Embryonic facial prominence (tissue), 1 donor: ENCODE measurements around the gene CATSPERZ.
"Not testable (repeated sequence)": the region's sequence is repeated elsewhere in the genome, so short reads cannot be mapped to it uniquely, and the experiment has no call there.

Experiments used
- DNase-seq: peaks from one replicate; pipeline ENCODE4 v3.0.0-alpha.2; 2016; ENCODE audit errors: extremely low spot score

CATSPERZ gene

DNA sequence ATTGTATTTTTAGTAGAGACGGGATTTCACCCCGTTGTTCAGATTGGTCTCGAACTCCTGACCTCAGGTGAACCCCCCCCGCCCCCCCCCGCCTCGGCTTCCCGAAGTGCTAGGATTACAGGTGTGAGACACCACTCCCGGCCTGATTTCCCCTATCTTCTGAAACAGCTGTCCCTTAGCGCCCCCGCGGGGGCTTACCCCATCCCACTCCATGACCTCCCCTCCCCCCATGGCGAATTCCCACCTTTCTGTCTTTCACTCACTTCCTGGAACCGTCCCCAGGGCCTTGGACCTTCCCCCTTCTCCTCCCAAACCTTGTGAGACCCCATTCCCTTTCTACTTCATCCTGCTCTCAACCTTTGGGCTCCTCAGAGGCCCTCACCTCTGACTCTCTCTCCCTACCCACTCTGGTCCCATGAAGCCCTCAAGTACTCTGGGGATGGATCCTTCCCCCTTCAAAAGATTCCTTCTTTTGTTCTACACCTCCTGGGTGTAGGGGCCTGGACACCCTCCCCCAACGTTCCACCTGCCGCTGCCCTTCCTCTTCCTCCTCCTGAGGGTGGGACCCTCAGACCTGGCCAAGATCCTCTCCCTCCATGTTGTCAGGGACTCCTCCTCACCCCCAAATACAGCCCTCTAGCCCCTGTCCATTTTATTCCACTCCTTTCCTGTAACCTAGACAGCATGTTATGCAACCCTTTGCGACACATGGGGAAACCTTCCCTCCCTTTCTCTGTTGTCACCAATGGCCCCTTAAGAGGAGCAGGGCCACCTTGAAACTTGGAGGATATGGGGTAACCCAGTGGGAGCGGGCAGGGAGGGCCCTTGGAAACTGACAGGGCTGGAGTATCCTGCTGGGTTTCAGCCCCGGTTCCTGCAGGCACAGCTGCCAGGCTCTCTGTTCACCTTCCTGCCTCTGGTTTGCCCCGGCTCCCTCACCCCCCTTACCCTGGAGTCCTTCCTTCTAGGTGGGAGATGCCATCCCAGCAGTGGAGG is 18.9 kb downstream of the CATSPERZ start:
- DNase-seq: no peak

GRCh38 chr11:64320556-64320955 is 20.4 kb downstream of the CATSPERZ start:
- no peak for DNase-seq

- no peak for DNase-seq
These were observed 20.9 kb downstream of the CATSPERZ start for GRCh38 chr11:64321026-64321425.

- DNase-seq: no peak
These were observed 21.4 kb downstream of the CATSPERZ start for GRCh38 chr11:64321533-64321932.

DNA sequence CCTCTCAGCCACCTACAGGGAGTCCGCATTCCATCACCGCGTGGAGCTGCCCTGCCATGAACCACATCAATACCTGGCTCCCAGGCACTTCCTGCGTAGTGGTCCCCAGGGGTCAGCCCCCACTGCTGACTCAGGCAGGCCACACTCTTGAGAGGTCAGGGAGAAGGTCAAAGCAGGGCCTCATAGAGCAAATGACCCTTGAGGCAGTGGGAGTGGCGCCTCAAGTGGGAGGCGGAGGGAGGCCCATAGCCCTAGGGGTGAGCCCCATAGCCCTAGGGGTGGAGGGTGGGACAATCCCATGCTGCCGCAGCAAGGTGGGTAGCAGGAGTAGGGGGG is 22.7 kb downstream of the CATSPERZ start:
- no peak for DNase-seq

GRCh38 chr11:64323373-64323772 is 23.2 kb downstream of the CATSPERZ start:
- DNase-seq: no peak

DNA sequence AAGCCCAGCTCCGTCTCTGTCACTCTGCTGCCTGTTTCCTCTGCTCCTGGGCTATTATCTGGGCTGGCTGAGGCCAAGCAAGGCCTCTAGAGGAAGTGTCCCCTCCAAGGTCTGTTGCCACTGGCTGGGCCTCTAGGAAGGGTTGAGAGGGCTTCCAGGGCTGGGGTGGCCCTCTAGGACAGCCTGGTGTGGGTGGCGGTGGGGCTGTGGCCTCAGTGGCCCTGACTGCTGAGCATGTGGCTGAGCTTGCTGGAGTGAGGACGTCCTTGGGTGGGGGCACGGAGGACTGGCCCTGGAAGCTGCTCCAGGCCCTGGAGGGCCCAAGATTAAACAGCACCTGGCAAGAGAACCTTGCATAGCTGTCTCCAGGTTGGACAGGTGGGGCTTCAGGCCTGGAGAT is 23.8 kb downstream of the CATSPERZ start:
- not testable (repeated sequence) for DNase-seq

DNA sequence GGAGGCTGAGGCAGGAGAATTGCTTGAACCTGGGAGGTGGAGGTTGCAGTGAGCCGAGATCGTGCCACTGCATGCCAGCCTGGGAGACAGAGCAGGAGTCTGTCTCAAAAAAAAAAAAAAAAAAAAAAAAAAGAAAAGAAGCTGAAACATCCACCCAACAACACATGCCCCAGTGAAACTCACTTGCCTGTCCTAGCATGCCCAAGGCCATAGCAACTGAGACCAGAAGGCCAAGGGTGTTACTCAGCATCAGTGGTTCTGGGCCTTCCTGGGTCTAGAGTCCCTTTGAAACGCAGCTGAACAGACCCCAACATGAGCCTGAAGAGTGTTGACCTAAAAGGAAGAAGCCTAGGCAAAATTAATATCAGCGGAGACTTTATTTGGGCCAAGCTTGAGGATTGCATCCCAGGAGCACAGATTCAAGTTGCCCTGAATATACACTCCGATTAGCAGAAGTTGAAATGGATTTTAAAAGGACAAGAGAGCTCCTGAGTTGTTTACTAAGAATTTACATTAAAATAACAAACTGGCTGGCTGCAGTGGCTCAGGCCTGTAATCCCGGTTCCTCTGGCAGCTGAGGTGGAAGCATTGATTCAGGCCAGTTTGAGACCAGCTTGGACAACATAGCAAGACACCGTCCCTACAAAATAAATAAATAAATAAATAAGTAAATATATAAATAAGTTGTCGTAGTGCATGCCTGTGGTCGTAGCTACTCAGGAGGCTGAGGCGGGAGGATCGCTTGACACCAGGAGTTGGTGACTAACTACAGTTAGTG is 24.7 kb downstream of the CATSPERZ start:
- no peak for DNase-seq

GRCh38 chr11:64327375-64327774 is 27.2 kb downstream of the CATSPERZ start:
- no peak for DNase-seq

- no peak for DNase-seq
These were observed 27.8 kb downstream of the CATSPERZ start for GRCh38 chr11:64327993-64328392.

DNA sequence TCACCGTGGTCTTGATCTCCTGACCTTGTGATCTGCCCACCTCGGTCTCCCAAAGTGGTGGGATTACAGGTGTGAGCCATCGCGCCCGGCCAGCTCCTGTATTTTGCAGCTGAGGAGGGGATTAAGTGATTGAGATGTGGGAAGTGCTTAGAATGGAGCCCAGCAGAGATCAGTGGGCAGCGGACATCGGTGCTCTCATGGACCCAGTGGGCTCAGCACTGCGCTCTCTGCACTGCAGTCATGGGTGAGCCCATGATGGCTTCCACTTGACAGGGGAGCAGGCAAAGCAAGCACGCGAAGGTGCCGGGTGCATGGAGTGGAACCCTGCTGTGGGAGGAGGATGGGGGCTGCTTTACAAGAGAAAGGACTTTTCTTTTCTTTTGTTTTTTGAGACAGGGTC is 30.7 kb downstream of the CATSPERZ start:
- no peak for DNase-seq

DNA sequence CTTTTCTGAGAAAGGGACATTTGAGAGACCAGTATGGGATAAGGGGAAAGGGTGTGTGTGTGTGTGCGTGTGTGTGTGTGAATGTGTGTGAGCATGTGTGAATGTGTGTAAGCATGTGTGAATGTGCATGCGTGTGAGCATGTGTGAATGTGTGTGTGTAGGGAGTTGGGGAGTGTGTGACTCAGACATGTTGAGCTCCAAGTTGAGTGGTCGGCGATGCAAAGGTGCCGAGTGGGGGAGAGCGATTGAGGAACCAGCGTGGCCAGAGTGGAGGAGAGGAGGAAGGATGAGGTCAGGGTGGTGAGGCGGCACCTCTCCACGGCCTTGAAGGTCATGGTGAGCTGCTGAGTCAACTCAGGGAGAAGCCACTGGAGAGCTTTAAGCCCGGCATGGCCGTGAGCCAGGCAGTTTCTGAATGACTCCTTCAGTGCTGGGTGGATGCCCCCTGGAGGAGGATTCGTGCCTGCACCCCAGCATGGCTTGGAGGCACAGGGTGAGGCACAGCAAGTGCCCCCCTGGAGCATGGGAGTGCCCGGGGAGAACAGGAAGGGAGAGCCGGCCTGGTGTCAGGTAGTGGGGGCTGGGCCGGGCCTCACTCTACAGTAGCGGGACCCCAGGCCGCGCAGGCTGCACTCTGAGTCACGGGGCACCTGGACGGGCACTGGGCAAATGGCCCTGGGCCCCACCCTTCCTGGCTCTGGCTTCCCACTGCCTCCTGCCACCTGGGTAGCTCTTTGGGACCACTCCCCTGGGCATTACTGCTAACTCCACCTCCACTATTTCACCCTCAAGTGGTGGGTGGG is 31.6 kb downstream of the CATSPERZ start:
- DNase-seq: no peak

GRCh38 chr11:64333556-64333955 is 33.4 kb downstream of the CATSPERZ start:
- DNase-seq: no peak

DNA sequence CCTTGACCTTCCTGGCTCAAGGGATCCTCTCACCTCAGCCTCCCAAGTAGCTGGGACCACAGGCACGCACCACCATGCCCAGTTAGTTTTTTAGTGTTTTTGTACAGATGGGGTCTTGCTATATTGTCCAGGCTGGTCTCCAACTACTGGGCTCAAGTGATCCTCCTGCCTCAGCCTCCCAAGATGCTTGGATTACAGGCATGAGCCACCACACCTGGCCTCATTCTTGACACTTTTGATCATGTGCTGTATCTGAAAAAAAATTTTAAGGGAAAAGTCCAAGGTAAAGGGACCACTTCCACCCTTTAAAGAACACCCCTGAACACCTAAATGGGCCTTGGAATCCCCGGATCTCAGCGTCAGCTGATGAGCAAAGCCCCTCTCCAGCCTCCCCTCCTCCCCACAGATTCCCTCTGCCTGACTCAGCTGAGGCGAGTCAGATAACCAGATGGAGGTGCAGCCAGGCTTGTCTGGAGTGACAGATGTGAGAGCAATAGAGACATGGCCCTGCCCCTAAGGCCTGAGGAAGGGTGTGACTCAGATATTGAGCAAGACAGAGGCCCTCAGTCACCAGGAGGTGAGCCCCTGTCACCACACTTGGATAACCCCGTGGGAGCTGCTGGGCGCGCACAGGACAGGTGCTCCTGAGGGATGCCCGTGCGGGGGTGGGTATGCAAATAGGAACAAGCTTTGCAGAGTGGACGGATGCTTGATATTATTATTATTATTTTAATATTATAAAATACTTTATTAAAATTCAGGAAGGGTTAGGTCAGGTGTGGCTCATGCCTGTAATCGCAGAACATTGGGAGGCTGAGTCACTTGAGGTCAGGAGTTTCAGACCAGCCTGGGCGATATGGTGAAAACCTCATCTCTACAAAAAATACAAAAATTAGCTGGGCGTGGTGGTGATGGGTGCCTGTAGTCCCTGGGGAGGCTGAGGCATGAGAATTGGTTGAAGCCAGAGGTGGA is 34.9 kb downstream of the CATSPERZ start:
- DNase-seq: no peak

DNA sequence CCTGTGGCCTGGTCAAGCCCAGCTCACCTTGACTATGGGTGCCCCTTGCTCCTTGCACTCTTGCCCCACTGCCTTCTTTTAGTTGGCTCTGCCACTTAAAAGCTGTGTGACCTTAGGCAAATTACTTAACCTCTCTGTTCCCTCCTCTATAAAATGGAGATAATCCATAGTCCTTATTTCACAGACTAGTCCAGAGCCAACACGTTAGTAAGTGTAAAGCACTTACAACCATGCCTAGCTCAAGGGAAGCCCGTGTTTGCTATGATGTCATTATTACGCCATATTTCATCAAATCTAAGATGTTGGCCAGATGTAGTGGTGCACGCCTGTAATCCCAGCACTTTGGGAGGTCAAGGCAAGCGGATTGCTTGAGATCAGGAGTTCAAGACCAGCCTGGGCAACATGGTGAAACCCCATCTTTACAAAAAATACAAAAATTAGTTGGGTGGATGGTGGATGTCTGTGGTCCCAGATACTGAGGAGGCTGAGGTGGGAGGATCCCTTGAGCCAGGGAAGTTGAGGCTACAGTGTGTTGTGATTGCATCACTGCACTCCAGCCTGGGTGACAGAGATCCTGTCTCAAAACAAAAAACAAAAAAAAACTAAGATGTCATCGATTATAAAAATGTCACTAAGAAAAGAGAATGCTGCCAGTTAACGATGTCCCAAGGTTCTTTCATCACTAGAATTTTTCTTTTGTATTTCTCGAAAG is 37.5 kb downstream of the CATSPERZ start:
- DNase-seq: no peak

- no peak for DNase-seq
These were observed 38.6 kb downstream of the CATSPERZ start for GRCh38 chr11:64338716-64339115.

DNA sequence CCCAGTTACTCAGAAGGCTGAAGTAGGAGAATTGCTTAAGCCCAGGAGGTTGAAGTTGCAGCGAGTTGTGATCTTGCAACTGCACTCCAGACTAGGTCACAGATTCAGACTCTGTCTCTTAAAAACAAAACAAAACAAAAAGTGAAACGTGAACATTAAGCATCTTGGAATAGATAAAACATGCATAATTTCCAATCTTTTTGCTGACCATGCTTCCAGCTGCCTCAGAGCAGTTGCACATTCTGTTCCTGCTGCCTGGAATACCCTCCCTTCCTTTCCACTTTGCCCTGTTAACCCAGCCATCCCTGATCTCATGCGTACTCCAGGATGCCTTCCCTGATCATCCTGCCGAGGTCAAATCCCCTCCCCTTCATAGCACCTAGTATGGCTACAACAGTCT is 39.1 kb downstream of the CATSPERZ start:
- no peak for DNase-seq

DNA sequence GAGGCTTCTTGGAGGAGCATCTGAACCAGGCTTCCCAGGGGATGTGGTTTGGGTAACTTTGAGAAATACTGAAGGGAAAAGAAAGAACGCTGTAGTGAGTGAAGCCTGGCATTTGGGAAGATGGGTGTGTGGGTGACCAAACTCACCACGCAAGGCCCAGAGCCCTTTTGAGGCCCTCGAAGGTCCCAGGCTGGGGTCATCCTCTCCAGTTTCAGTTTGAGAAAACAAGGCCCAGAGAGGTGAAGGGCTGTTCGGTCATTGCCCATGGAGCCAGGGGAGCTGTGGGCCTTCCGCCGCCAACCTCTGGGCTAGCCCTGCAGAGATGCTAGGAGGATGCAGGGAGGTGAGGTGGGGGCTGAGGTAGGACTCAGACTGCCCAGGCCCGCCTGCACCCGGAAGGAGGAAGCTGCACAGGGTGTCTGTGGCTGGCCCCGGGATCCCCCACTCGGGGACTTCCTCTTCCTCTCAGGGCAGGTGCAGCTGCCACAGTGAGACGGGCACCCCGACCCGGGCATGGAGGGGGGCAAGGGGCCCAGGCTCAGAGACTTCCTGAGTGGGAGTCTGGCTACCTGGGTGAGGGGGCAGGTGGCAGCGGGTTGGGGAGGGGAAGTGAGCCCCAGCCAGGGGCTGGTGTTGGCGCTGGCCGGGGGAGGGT is 39.7 kb downstream of the CATSPERZ start, which contains the start of gene CCDC88B:
Gene CCDC88B (plus strand): TSS at position 451 of the 655 bp plus-strand sequence. CDS start 63 bp downstream, at position 514.
- DNase-seq: no peak

GRCh38 chr11:64340671-64341335 is 40.6 kb downstream of the CATSPERZ start:
- no peak for DNase-seq
